ENCODE data around the gene BNIP2. TPM values are rescaled to one million over a fixed set of nuclear protein-coding genes. Genes with fewer than 3 reads are reported as not detected.
"Not testable (repeated sequence)": the region's sequence is repeated elsewhere in the genome, so short reads cannot be mapped to it uniquely, and the experiment has no call there.

BNIP2 gene
- polyA plus RNA-seq, 3 donors from 2014 or later, result 89.5 to 144 (median 127) TPM

GRCh38 chr15:59701880-59702279 is 12.8 kb upstream of the BNIP2 start:
- Mint-ChIP-seq H3K27me3 (ENCODE audit: low read depth in 3 of 3) (peaks cover 2 to 4% (median 2%) of the 10 kb centered on the region in 3 donors), H3K4me3 (no peak overlapping the region), H3K9me3 (no peaks in the 10 kb centered on the region), H3K36me3 (no peaks in the 10 kb centered on the region), H3K4me1 (no peaks in the 10 kb centered on the region), H3K27ac (no peak overlapping the region)
- DNase-seq, result no peak

- H3K4me3 Mint-ChIP-seq, result no peak overlapping the region
- no peaks in the 10 kb centered on the region for H3K36me3 Mint-ChIP-seq
- no peak overlapping the region for H3K27ac Mint-ChIP-seq
- H3K9me3 Mint-ChIP-seq, result no peaks in the 10 kb centered on the region
- H3K27me3 Mint-ChIP-seq (ENCODE audit: low read depth in 3 of 3), result peaks cover 2 to 4% (median 2%) of the 10 kb centered on the region in 3 donors
- no peaks in the 10 kb centered on the region for H3K4me1 Mint-ChIP-seq
- DNase-seq, result no peak
Observed at GRCh38 chr15:59699810-59700431, 10.8 kb upstream of the BNIP2 start.

GRCh38 chr15:59698065-59698464 is 8.9 kb upstream of the BNIP2 start:
- H3K4me1 Mint-ChIP-seq; H3K36me3 Mint-ChIP-seq; H3K9me3 Mint-ChIP-seq; DNase-seq; H3K27me3 Mint-ChIP-seq (ENCODE audit: low read depth in 3 of 3); H3K27ac Mint-ChIP-seq: not testable (repeated sequence)
- peak overlapping the region in 1 of 5 donors; percentile 38 for H3K4me3 Mint-ChIP-seq

GRCh38 chr15:59696332-59696731 is 7.2 kb upstream of the BNIP2 start:
- Mint-ChIP-seq H3K27me3 (ENCODE audit: low read depth in 3 of 3) (peaks cover 0 to 2% (median 0%) of the 10 kb centered on the region in 3 donors), H3K36me3 (no peaks in the 10 kb centered on the region), H3K9me3 (no peaks in the 10 kb centered on the region), H3K27ac (no peak overlapping the region), H3K4me1 (peaks cover 0 to under 1% of the 10 kb centered on the region in 2 donors), H3K4me3 (no peak overlapping the region)
- no peak for DNase-seq

GRCh38 chr15:59694779-59695178 is 5.7 kb upstream of the BNIP2 start:
- Mint-ChIP-seq H3K9me3 (no peaks in the 10 kb centered on the region), H3K27ac (no peak overlapping the region), H3K4me3 (no peak overlapping the region), H3K27me3 (ENCODE audit: low read depth in 3 of 3) (no peaks in the 10 kb centered on the region), H3K36me3 (no peaks in the 10 kb centered on the region), H3K4me1 (peaks cover 6 to 14% of the 10 kb centered on the region in 2 donors)
- no peak for DNase-seq

- Mint-ChIP-seq H3K27me3 (ENCODE audit: low read depth in 3 of 3) (peaks cover 1 to 15% (median 6%) of the 10 kb centered on the region in 3 donors), H3K4me1 (peaks cover 27 to 41% of the 10 kb centered on the region in 2 donors), H3K9me3 (no peaks in the 10 kb centered on the region), H3K27ac (peak overlapping the region; percentile 68 to 99 (median 88)), H3K36me3 (peaks cover 0 to 2% (median 0%) of the 10 kb centered on the region in 3 donors), H3K4me3 (peak overlapping the region; percentile 25 to 76 (median 54))
- DNase-seq, result peak; percentile 32 to 49 (median 38)
Observed at GRCh38 chr15:59691194-59691805, 2.2 kb upstream of the BNIP2 start.

- no peaks in the 10 kb centered on the region for H3K9me3 Mint-ChIP-seq
- H3K4me3 Mint-ChIP-seq, result peak overlapping the region; percentile 94 to 99 (median 96)
- peak; percentile 47 to 66 (median 60) for DNase-seq
- H3K4me1 Mint-ChIP-seq, result peaks cover 39 to 55% of the 10 kb centered on the region in 2 donors
- H3K27me3 Mint-ChIP-seq (ENCODE audit: low read depth in 3 of 3), result peaks cover 1 to 15% (median 6%) of the 10 kb centered on the region in 3 donors
- H3K36me3 Mint-ChIP-seq, result peaks cover 0 to 4% (median 0%) of the 10 kb centered on the region in 3 donors
- H3K27ac Mint-ChIP-seq, result peak overlapping the region; percentile 98 to 99 (median 98)
Observed at GRCh38 chr15:59689626-59690236, 611 bp upstream of the BNIP2 start.

GRCh38 chr15:59688423-59688781 is 718 bp downstream of the BNIP2 start:
- peaks cover 1 to 15% (median 6%) of the 10 kb centered on the region in 3 donors for H3K27me3 Mint-ChIP-seq (ENCODE audit: low read depth in 3 of 3)
- H3K4me1 Mint-ChIP-seq, result peaks cover 44 to 67% of the 10 kb centered on the region in 2 donors
- peak overlapping the region; percentile 94 to 99 (median 96) for H3K4me3 Mint-ChIP-seq
- DNase-seq, result peak; percentile 38 to 49 (median 47)
- H3K27ac Mint-ChIP-seq, result peak overlapping the region; percentile 98 to 99 (median 98)
- H3K9me3 Mint-ChIP-seq, result no peaks in the 10 kb centered on the region
- H3K36me3 Mint-ChIP-seq, result peaks cover 0 to 4% (median 0%) of the 10 kb centered on the region in 3 donors

- Mint-ChIP-seq H3K4me1 (peaks cover 48 to 73% of the 10 kb centered on the region in 2 donors), H3K9me3 (no peaks in the 10 kb centered on the region), H3K4me3 (peak overlapping the region; percentile 94 to 99 (median 96)), H3K36me3 (peaks cover 0 to 9% (median 0%) of the 10 kb centered on the region in 3 donors), H3K27ac (peak overlapping the region; percentile 98 to 99 (median 98)), H3K27me3 (ENCODE audit: low read depth in 3 of 3) (peaks cover 1 to 15% (median 6%) of the 10 kb centered on the region in 3 donors)
- DNase-seq, result peak; percentile 17 to 44 (median 39)
Observed at GRCh38 chr15:59687836-59688235, 1.3 kb downstream of the BNIP2 start.

GRCh38 chr15:59686389-59686788 is 2.7 kb downstream of the BNIP2 start:
- Mint-ChIP-seq H3K9me3 (no peaks in the 10 kb centered on the region), H3K36me3 (peaks cover 0 to 14% (median 0%) of the 10 kb centered on the region in 3 donors), H3K4me1 (peaks cover 49 to 81% of the 10 kb centered on the region in 2 donors), H3K27ac (peak overlapping the region in 5 of 6 donors; percentile 22 to 66 (median 58)), H3K4me3 (peak overlapping the region; percentile 5 to 53 (median 39)), H3K27me3 (ENCODE audit: low read depth in 3 of 3) (peaks cover 1 to 15% (median 6%) of the 10 kb centered on the region in 3 donors)
- DNase-seq, result no peak

- peak overlapping the region; percentile 3 to 53 (median 34) for H3K4me3 Mint-ChIP-seq
- H3K36me3 Mint-ChIP-seq, result peaks cover 0 to 14% (median 0%) of the 10 kb centered on the region in 3 donors
- no peaks in the 10 kb centered on the region for H3K9me3 Mint-ChIP-seq
- H3K4me1 Mint-ChIP-seq, result peaks cover 45 to 76% of the 10 kb centered on the region in 2 donors
- DNase-seq, result no peak
- peak overlapping the region in 4 of 6 donors; percentile 41 to 66 (median 60) for H3K27ac Mint-ChIP-seq
- peaks cover 1 to 15% (median 6%) of the 10 kb centered on the region in 3 donors for H3K27me3 Mint-ChIP-seq (ENCODE audit: low read depth in 3 of 3)
Observed at GRCh38 chr15:59685737-59686297, 3.3 kb downstream of the BNIP2 start.

- no peak overlapping the region for H3K4me3 Mint-ChIP-seq
- no peak for DNase-seq
- H3K27ac Mint-ChIP-seq, result no peak overlapping the region
- H3K36me3 Mint-ChIP-seq, result peaks cover 0 to 42% (median 11%) of the 10 kb centered on the region in 3 donors
- H3K9me3 Mint-ChIP-seq, result no peaks in the 10 kb centered on the region
- peaks cover 18 to 36% of the 10 kb centered on the region in 2 donors for H3K4me1 Mint-ChIP-seq
- H3K27me3 Mint-ChIP-seq (ENCODE audit: low read depth in 3 of 3), result peaks cover 0 to 2% (median 0%) of the 10 kb centered on the region in 3 donors
Observed at GRCh38 chr15:59680870-59681269, 8.2 kb downstream of the BNIP2 start.

GRCh38 chr15:59680346-59680745 is 8.8 kb downstream of the BNIP2 start:
- H3K36me3 Mint-ChIP-seq, result peaks cover 0 to 45% (median 11%) of the 10 kb centered on the region in 3 donors
- no peak overlapping the region for H3K27ac Mint-ChIP-seq
- H3K4me1 Mint-ChIP-seq, result peaks cover 13 to 31% of the 10 kb centered on the region in 2 donors
- H3K4me3 Mint-ChIP-seq, result no peak overlapping the region
- no peak for DNase-seq
- H3K9me3 Mint-ChIP-seq, result no peaks in the 10 kb centered on the region
- peaks cover 0 to 2% (median 0%) of the 10 kb centered on the region in 3 donors for H3K27me3 Mint-ChIP-seq (ENCODE audit: low read depth in 3 of 3)
